Measurements from ENCODE around the gene TSR3.

DNA sequence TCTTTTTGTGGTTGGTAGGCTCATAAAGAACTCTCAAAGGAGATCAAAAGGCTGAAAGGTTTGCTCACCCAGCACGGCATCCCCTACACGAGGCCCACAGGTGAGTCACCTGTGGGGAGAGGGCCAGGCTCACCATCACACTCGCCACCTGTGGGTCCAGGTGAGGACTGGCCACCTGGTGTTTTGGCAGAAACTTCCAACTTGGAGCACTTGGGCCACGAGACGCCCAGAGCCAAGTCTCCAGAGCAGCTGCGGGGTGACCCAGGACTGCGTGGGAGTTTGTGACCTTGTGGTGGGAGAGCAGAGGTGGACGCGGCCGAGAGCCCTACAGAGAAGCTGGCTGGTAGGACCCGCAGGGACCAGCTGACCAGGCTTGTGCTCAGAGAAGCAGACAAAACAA lies 11.1 kb upstream of the TSR3 start:
- TF ChIP-seq, protein P1, sequence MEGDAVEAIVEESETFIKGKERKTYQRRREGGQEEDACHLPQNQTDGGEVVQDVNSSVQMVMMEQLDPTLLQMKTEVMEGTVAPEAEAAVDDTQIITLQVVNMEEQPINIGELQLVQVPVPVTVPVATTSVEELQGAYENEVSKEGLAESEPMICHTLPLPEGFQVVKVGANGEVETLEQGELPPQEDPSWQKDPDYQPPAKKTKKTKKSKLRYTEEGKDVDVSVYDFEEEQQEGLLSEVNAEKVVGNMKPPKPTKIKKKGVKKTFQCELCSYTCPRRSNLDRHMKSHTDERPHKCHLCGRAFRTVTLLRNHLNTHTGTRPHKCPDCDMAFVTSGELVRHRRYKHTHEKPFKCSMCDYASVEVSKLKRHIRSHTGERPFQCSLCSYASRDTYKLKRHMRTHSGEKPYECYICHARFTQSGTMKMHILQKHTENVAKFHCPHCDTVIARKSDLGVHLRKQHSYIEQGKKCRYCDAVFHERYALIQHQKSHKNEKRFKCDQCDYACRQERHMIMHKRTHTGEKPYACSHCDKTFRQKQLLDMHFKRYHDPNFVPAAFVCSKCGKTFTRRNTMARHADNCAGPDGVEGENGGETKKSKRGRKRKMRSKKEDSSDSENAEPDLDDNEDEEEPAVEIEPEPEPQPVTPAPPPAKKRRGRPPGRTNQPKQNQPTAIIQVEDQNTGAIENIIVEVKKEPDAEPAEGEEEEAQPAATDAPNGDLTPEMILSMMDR (IDR thresholded peaks at IDR 0.05 in 2 of 3, conservative IDR thresholded peaks at IDR 0.05 in 1 of 3; ENCODE audit: borderline replicate concordance in 1 of 3, insufficient read depth in 1 of 3, low read depth in 2 of 3, low read length in 2 of 3), result no peak
- TF ChIP-seq SIN3A (IDR thresholded peaks at IDR 0.05; ENCODE audit: low read depth) (no peak), YY1 (IDR thresholded peaks at IDR 0.05; ENCODE audit: extremely low read depth, insufficient replicate concordance, low read depth, low read length) (no peak), CEBPB (IDR thresholded peaks at IDR 0.05; ENCODE audit: low read depth) (no peak), POLR2AphosphoS5 (IDR thresholded peaks at IDR 0.05; ENCODE audit: low read depth, low read length) (no peak), ZBTB33 (IDR thresholded peaks at IDR 0.05; ENCODE audit: extremely low read depth, insufficient replicate concordance, low read length) (no peak), POLR2A (IDR thresholded peaks at IDR 0.05; ENCODE audit: borderline replicate concordance, extremely low read depth, insufficient read depth, insufficient read length) (no peak)
- TF ChIP-seq, protein P2, sequence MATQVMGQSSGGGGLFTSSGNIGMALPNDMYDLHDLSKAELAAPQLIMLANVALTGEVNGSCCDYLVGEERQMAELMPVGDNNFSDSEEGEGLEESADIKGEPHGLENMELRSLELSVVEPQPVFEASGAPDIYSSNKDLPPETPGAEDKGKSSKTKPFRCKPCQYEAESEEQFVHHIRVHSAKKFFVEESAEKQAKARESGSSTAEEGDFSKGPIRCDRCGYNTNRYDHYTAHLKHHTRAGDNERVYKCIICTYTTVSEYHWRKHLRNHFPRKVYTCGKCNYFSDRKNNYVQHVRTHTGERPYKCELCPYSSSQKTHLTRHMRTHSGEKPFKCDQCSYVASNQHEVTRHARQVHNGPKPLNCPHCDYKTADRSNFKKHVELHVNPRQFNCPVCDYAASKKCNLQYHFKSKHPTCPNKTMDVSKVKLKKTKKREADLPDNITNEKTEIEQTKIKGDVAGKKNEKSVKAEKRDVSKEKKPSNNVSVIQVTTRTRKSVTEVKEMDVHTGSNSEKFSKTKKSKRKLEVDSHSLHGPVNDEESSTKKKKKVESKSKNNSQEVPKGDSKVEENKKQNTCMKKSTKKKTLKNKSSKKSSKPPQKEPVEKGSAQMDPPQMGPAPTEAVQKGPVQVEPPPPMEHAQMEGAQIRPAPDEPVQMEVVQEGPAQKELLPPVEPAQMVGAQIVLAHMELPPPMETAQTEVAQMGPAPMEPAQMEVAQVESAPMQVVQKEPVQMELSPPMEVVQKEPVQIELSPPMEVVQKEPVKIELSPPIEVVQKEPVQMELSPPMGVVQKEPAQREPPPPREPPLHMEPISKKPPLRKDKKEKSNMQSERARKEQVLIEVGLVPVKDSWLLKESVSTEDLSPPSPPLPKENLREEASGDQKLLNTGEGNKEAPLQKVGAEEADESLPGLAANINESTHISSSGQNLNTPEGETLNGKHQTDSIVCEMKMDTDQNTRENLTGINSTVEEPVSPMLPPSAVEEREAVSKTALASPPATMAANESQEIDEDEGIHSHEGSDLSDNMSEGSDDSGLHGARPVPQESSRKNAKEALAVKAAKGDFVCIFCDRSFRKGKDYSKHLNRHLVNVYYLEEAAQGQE (IDR thresholded peaks at IDR 0.05; ENCODE audit: low read depth), result no peak
